NCI-H2196 (cell line): Measurements from ENCODE around the gene AFDN.

Source experiments
- DNase-seq: peaks from one replicate; lab custom pipeline; 2025; ENCODE audit not compliant: unreplicated experiment; lab: John Stamatoyannopoulos, UW

AFDN gene

GRCh38 chr6:168016721-168017525 lies 190.2 kb downstream of the AFDN start:
- DNase-seq: no peak

GRCh38 chr6:168017629-168018028 lies 190.9 kb downstream of the AFDN start:
- DNase-seq: no peak

- DNase-seq: no peak
These were observed 192.0 kb downstream of the AFDN start for GRCh38 chr6:168018664-168019063.

GRCh38 chr6:168020242-168020641 lies 193.5 kb downstream of the AFDN start:
- DNase-seq: no peak

- no peak for DNase-seq
These were observed 194.9 kb downstream of the AFDN start for GRCh38 chr6:168021581-168021980.
